GM19397 (cell line): ENCODE measurements around the gene ALKBH5.
"Not testable (repeated sequence)": the region's sequence is repeated elsewhere in the genome, so short reads cannot be mapped to it uniquely, and the experiment has no call there.

ENCODE experiments used
- ATAC-seq: cut with Tn5 transposase; IDR thresholded peaks from one replicate; pipeline ENCODE4 v1.9.1; 2021; ENCODE audit warnings: mild to moderate bottlenecking, moderate library complexity; ENCODE audit not compliant: unreplicated experiment

ALKBH5 gene

GRCh38 chr17:18213666-18214270 is 30.1 kb downstream of the ALKBH5 start:
- no peak for ATAC-seq

- not testable (repeated sequence) for ATAC-seq
These were observed 33.3 kb downstream of the ALKBH5 start for GRCh38 chr17:18216906-18217305.

GRCh38 chr17:18217412-18218015 is 33.9 kb downstream of the ALKBH5 start:
- no peak for ATAC-seq

- ATAC-seq = no peak
These were observed 35.3 kb downstream of the ALKBH5 start for GRCh38 chr17:18218756-18219415.

GRCh38 chr17:18224053-18224386 is 40.4 kb downstream of the ALKBH5 start:
- no peak for ATAC-seq

GRCh38 chr17:18224387-18225120 is 40.9 kb downstream of the ALKBH5 start:
- no peak for ATAC-seq

GRCh38 chr17:18225121-18225641 is 41.6 kb downstream of the ALKBH5 start, which contains the start of gene LLGL1:
Gene LLGL1 (plus strand): TSS chr17:18225635. CDS start chr17:18225683, 48 bp downstream.
- ATAC-seq = peak; percentile 92

GRCh38 chr17:18225642-18226283 is 42.1 kb downstream of the ALKBH5 start:
- peak; percentile 20 for ATAC-seq

- ATAC-seq = no peak
These were observed 42.8 kb downstream of the ALKBH5 start for GRCh38 chr17:18226284-18226945.

- ATAC-seq = no peak
These were observed 44.0 kb downstream of the ALKBH5 start for GRCh38 chr17:18227635-18228034.

- no peak for ATAC-seq
These were observed 44.6 kb downstream of the ALKBH5 start for GRCh38 chr17:18228176-18228682.

GRCh38 chr17:18229254-18229653 is 45.6 kb downstream of the ALKBH5 start:
- no peak for ATAC-seq

- ATAC-seq = no peak
These were observed 46.1 kb downstream of the ALKBH5 start for GRCh38 chr17:18229771-18230170.

GRCh38 chr17:18230288-18231141 is 46.9 kb downstream of the ALKBH5 start:
- ATAC-seq = no peak

- no peak for ATAC-seq
These were observed 47.5 kb downstream of the ALKBH5 start for GRCh38 chr17:18231164-18231563.

- no peak for ATAC-seq
These were observed 50.3 kb downstream of the ALKBH5 start for GRCh38 chr17:18233803-18234518.

GRCh38 chr17:18234853-18235380 is 51.3 kb downstream of the ALKBH5 start:
- no peak for ATAC-seq

- no peak for ATAC-seq
These were observed 52.2 kb downstream of the ALKBH5 start for GRCh38 chr17:18235743-18236256.
